Measurements from ENCODE around the gene LRRC18. TPM values are rescaled to one million over a fixed set of nuclear protein-coding genes. Genes with fewer than 3 reads are reported as not detected.

LRRC18 gene
- total and polyA plus RNA-seq, 7 donors, result 0.15 TPM; not detected in 6

GRCh38 chr10:48924988-48925387 lies 14.7 kb downstream of the LRRC18 start:
- DNase-seq, result no peak
- H3K27me3 ChIP-seq, result no peaks in the 10 kb centered on the region

DNA sequence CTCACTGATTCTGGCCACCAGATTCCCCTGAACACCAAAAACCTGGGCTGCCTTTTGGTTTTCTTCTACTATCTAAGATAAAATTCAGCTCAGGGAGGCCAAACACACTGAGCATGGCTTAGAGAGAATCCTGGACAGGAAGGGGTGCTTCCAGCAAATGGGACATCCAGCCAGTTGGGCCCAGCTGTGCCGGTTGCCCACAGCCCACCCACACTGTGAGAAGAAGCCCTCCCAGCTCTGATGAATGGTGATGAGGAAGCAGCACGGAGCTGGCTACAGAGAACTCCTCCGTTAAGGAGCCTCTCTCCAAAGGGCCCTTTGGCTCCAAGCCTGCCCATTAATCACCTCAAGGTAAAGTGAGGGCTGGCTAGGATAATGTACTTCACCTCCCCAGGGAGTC lies 15.9 kb downstream of the LRRC18 start:
- H3K27me3 ChIP-seq, result no peaks in the 10 kb centered on the region
- H3K4me1 ChIP-seq, result no peaks in the 10 kb centered on the region
- no peak overlapping the region for H3K4me3 ChIP-seq
- intact Hi-C loops (cut with DNase I), result no loop called here
- TF ChIP-seq POLR2AphosphoS5 (IDR thresholded peaks at IDR 0.05) (no peak), POLR2A (IDR thresholded peaks at IDR 0.05) (no peak), EP300 (IDR thresholded peaks at IDR 0.05) (no peak), CTCF (IDR thresholded peaks at IDR 0.05) (no peak)
- no peak for DNase-seq
- 60 to 75% methylated on average over 3 of the region's 3 CpGs for WGBS, 2 donors
- no peaks in the 10 kb centered on the region for H3K36me3 ChIP-seq
- no peaks in the 10 kb centered on the region for H3K9me3 ChIP-seq
- H3K27ac ChIP-seq, result no peak overlapping the region

More at GRCh38 chr10:48924988-48925387, 14.7 kb downstream of the LRRC18 start:
- H3K27ac ChIP-seq, result no peak overlapping the region
- intact Hi-C loops (cut with DNase I), result no loop called here
- no peak overlapping the region for H3K4me3 ChIP-seq
- 77 to 81% methylated on average over 4 of the region's 4 CpGs for WGBS, 2 donors
- H3K36me3 ChIP-seq, result no peaks in the 10 kb centered on the region
- H3K4me1 ChIP-seq, result no peaks in the 10 kb centered on the region
- TF ChIP-seq POLR2A (IDR thresholded peaks at IDR 0.05) (no peak), POLR2AphosphoS5 (IDR thresholded peaks at IDR 0.05) (no peak), CTCF (IDR thresholded peaks at IDR 0.05) (no peak), EP300 (IDR thresholded peaks at IDR 0.05) (no peak)
- no peaks in the 10 kb centered on the region for H3K9me3 ChIP-seq

DNA sequence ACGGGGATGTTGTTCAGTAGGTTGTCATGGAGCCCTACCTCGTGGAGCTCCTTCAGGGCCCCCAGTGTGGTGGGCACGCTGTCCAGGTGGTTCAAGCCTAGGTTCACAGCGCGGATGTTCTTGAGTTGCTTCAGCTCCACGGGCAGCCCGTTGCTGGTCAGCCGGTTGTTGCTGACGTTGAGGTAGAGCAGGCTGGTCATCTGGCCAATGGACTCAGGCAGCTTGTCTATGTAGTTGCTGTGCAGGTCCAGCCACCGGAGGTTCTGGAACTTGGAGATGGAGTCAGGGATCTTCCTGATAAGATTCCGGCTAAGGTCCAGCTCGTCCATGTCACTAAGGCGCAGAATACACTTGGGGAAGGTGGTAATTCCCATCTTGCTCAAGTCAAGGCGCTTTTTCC lies 26.0 kb downstream of the LRRC18 start:
- 81 to 83% methylated on average over 14 of the region's 14 CpGs for WGBS, 2 donors
- TF ChIP-seq EP300 (IDR thresholded peaks at IDR 0.05), result no peak
- no peak for TF ChIP-seq POLR2AphosphoS5 (IDR thresholded peaks at IDR 0.05)
- no peak for TF ChIP-seq POLR2A (IDR thresholded peaks at IDR 0.05)
- no peak for TF ChIP-seq CTCF (IDR thresholded peaks at IDR 0.05)
- H3K4me1 ChIP-seq, result no peaks in the 10 kb centered on the region
- H3K4me3 ChIP-seq, result no peak overlapping the region
- no peak for DNase-seq
- no peak overlapping the region for H3K27ac ChIP-seq
- H3K36me3 ChIP-seq, result no peaks in the 10 kb centered on the region
- intact Hi-C loops (cut with DNase I), result no loop called here
- no peaks in the 10 kb centered on the region for H3K9me3 ChIP-seq
- H3K27me3 ChIP-seq, result no peaks in the 10 kb centered on the region

DNA sequence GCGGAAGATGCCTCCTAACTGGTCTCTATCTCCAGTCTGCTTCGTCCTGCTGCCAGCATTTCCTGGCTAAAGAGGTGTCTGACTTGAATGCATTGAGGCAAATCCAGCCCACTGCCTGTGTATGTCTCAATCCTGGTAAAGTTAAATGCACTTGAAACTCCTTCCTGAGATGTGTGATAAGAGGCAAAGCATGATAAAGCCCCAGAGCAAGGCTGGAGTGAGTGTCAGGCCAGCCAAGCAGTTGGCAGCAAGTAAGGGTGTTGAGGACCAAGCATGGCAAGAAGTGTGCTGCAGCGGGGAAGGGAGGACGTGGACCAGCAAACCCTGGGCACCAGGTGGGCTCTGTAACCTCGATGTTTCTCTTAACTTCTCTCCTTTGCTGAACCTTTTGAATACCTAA lies 29.1 kb downstream of the LRRC18 start:
- Histone ChIP-seq H3K4me1 (no peaks in the 10 kb centered on the region), H3K27me3 (no peaks in the 10 kb centered on the region), H3K9me3 (no peaks in the 10 kb centered on the region), H3K27ac (no peak overlapping the region), H3K36me3 (no peaks in the 10 kb centered on the region), H3K4me3 (no peak overlapping the region)
- no peak for TF ChIP-seq EP300 (IDR thresholded peaks at IDR 0.05)
- no peak for TF ChIP-seq POLR2AphosphoS5 (IDR thresholded peaks at IDR 0.05)
- no peak for TF ChIP-seq CTCF (IDR thresholded peaks at IDR 0.05)
- TF ChIP-seq POLR2A (IDR thresholded peaks at IDR 0.05), result no peak
- DNase-seq, result no peak
- 77 to 85% methylated on average over 5 of the region's 5 CpGs for WGBS, 2 donors
- intact Hi-C loops (cut with DNase I), result no loop called here

GRCh38 chr10:48907730-48908129 lies 31.9 kb downstream of the LRRC18 start:
- no peaks in the 10 kb centered on the region for H3K27me3 ChIP-seq
- no peaks in the 10 kb centered on the region for H3K4me1 ChIP-seq
- WGBS, 2 donors, result 77 to 81% methylated on average over 4 of the region's 4 CpGs
- no peak overlapping the region for H3K27ac ChIP-seq
- no peaks in the 10 kb centered on the region for H3K36me3 ChIP-seq
- intact Hi-C loops (cut with DNase I), result no loop called here
- H3K9me3 ChIP-seq, result no peaks in the 10 kb centered on the region
- DNase-seq, result no peak
- TF ChIP-seq EP300 (IDR thresholded peaks at IDR 0.05) (no peak), POLR2AphosphoS5 (IDR thresholded peaks at IDR 0.05) (no peak), POLR2A (IDR thresholded peaks at IDR 0.05) (no peak), CTCF (IDR thresholded peaks at IDR 0.05) (no peak)
- H3K4me3 ChIP-seq, result no peak overlapping the region

Measured in sigmoid colon (tissue), 7 donors.